H9 (cell line): ENCODE results near the gene WNT8B. TPM values are rescaled to one million over a fixed set of nuclear protein-coding genes. Genes with fewer than 3 reads are reported as not detected.

Source experiments
- DNase-seq: peaks from one replicate; pipeline ENCODE4 v3.0.0-alpha.2; 2017
- H2AFZ ChIP-seq: one replicate; pipeline ENCODE4 v1.6.1; 2013; ENCODE audit warnings: mild to moderate bottlenecking, low read length, control low read depth, moderate library complexity
- H2AK5ac ChIP-seq: 2 replicates; pipeline ENCODE4 v1.6.1; 2013; ENCODE audit warnings: low read length, control low read depth, mixed read lengths; ENCODE audit not compliant: insufficient read length
- H2BK120ac ChIP-seq: one replicate; pipeline ENCODE4 v1.6.1; 2013; ENCODE audit warnings: low read depth, mild to moderate bottlenecking, low read length, control low read depth, inconsistent platforms; ENCODE audit not compliant: poor library complexity, severe bottlenecking
- H2BK12ac ChIP-seq: 2 replicates; pipeline ENCODE4 v1.6.1; 2013; ENCODE audit warnings: low read length, control low read depth, mixed read lengths, low read depth; ENCODE audit not compliant: insufficient read length
- H2BK15ac ChIP-seq: 2 replicates; pipeline ENCODE4 v1.6.1; 2013; ENCODE audit warnings: low read depth, low read length, control low read depth
- H2BK20ac ChIP-seq: one replicate; pipeline ENCODE4 v1.6.1; 2013; ENCODE audit warnings: low read depth, mild to moderate bottlenecking, low read length, control low read depth, inconsistent platforms; ENCODE audit not compliant: poor library complexity, severe bottlenecking
- H2BK5ac ChIP-seq: 2 replicates; pipeline ENCODE4 v1.6.1; 2013; ENCODE audit warnings: low read length, control low read depth, mixed read lengths; ENCODE audit not compliant: insufficient read length
- H3K14ac ChIP-seq: 2 replicates; pipeline ENCODE4 v1.6.1; 2013; ENCODE audit warnings: low read length, control low read depth; ENCODE audit not compliant: insufficient read depth
- H3K18ac ChIP-seq: 2 replicates; pipeline ENCODE4 v1.6.1; 2013; ENCODE audit warnings: low read depth, mild to moderate bottlenecking, mixed read lengths, low read length, control low read depth; ENCODE audit not compliant: insufficient read length
- H3K23ac ChIP-seq: 2 replicates; pipeline ENCODE4 v1.6.1; 2013; ENCODE audit warnings: low read length, control low read depth, mixed read lengths, low read depth; ENCODE audit not compliant: insufficient read length
- H3K23me2 ChIP-seq: 2 replicates; pipeline ENCODE4 v1.6.1; 2013; ENCODE audit warnings: low read depth, mild to moderate bottlenecking, mixed read lengths, low read length, control low read depth; ENCODE audit not compliant: insufficient read length, poor library complexity, severe bottlenecking
- H3K27ac ChIP-seq: 2 replicates; pipeline ENCODE4 v1.5.1; 2013; ENCODE audit warnings: low read length, control low read depth, mixed read lengths, low read depth; ENCODE audit not compliant: insufficient read length
- H3K27me3 ChIP-seq: 2 replicates; pipeline ENCODE4 v1.6.1; 2013; ENCODE audit warnings: low read length, control low read depth, inconsistent platforms; ENCODE audit not compliant: insufficient read depth
- H3K4ac ChIP-seq: 2 replicates; pipeline ENCODE4 v1.6.1; 2013; ENCODE audit warnings: low read depth, mild to moderate bottlenecking, control low read depth, inconsistent platforms, low read length, moderate library complexity
- H3K4me1 ChIP-seq: 2 replicates; pipeline ENCODE4 v1.6.1; 2013; ENCODE audit warnings: low read length, control low read depth, inconsistent platforms; ENCODE audit not compliant: insufficient read depth
- H3K4me2 ChIP-seq: 2 replicates; pipeline ENCODE4 v1.6.1; 2013; ENCODE audit warnings: low read length, control low read depth, mixed read lengths; ENCODE audit not compliant: insufficient read length, insufficient read depth
- H3K56ac ChIP-seq: 2 replicates; pipeline ENCODE4 v1.6.1; 2013; ENCODE audit warnings: low read depth, mild to moderate bottlenecking, mixed read lengths, low read length, control low read depth; ENCODE audit not compliant: insufficient read length
- H3K79me1 ChIP-seq: 2 replicates; pipeline ENCODE4 v1.6.1; 2013; ENCODE audit warnings: low read depth, mild to moderate bottlenecking, moderate library complexity, low read length, control low read depth, inconsistent platforms; ENCODE audit not compliant: insufficient read depth, poor library complexity, severe bottlenecking
- H3K79me2 ChIP-seq: 2 replicates; pipeline ENCODE4 v1.6.1; 2013; ENCODE audit warnings: low read length, control low read depth, inconsistent platforms; ENCODE audit not compliant: insufficient read depth
- H3K9ac ChIP-seq: 2 replicates; pipeline ENCODE4 v1.6.1; 2013; ENCODE audit warnings: low read length, control low read depth, mixed read lengths; ENCODE audit not compliant: insufficient read length; ENCODE audit errors: extremely low read depth
- H3K9me3 ChIP-seq: one replicate; pipeline ENCODE4 v1.6.1; 2013; ENCODE audit warnings: low read depth, low read length, inconsistent platforms; ENCODE audit not compliant: control insufficient read depth
- H3T11ph ChIP-seq: one replicate; pipeline ENCODE4 v1.6.1; 2013; ENCODE audit warnings: mild to moderate bottlenecking, low read length, control low read depth, inconsistent platforms
- H4K20me1 ChIP-seq: one replicate; pipeline ENCODE4 v1.6.1; 2013; ENCODE audit not compliant: control insufficient read depth, insufficient read length, insufficient read depth
- H4K5ac ChIP-seq: 2 replicates; pipeline ENCODE4 v1.6.1; 2013; ENCODE audit warnings: low read depth, mild to moderate bottlenecking, mixed read lengths, low read length, control low read depth; ENCODE audit not compliant: insufficient read length
- H4K8ac ChIP-seq: replicated peaks from 2 replicates; pipeline ENCODE4 v1.6.1; 2013; ENCODE audit warnings: low read length, control low read depth, mixed read lengths, low read depth; ENCODE audit not compliant: insufficient read length
- H4K91ac ChIP-seq: 2 replicates; pipeline ENCODE4 v1.6.1; 2013; ENCODE audit warnings: low read depth, mild to moderate bottlenecking, moderate library complexity, mixed read lengths, low read length, control low read depth; ENCODE audit not compliant: insufficient read length
- H3K27ac Mint-ChIP-seq, 3 experiments: 2 replicates in 2 of 3; 3 replicates in 1 of 3; pipeline ENCODE4 v1.8.0; 2020 to 2021; ENCODE audit warnings: mixed read lengths in 3 of 3, mild to moderate bottlenecking in 1 of 3, moderate library complexity in 1 of 3
- H3K27me3 Mint-ChIP-seq: 2 replicates; pipeline ENCODE4 v1.8.0; 2021; ENCODE audit warnings: low read depth, mild to moderate bottlenecking, moderate library complexity, mixed read lengths
- H3K36me3 Mint-ChIP-seq, 3 experiments: 2 replicates in 2 of 3; 3 replicates in 1 of 3; pipeline ENCODE4 v1.8.0; 2020 to 2021; ENCODE audit warnings: low read depth in 3 of 3, mixed read lengths in 3 of 3; ENCODE audit not compliant: insufficient read depth in 1 of 3
- H3K4me1 Mint-ChIP-seq, 2 experiments: 2 replicates each; pipeline ENCODE4 v1.8.0; 2020; ENCODE audit warnings: mixed read lengths in 2 of 2
- H3K4me3 Mint-ChIP-seq, 2 experiments: 2 replicates in 1 of 2; 3 replicates in 1 of 2; pipeline ENCODE4 v1.8.0; 2020 to 2021; ENCODE audit warnings: mild to moderate bottlenecking in 2 of 2, mixed read lengths in 2 of 2, moderate library complexity in 1 of 2
- H3K9me3 Mint-ChIP-seq, 2 experiments: 2 replicates in 1 of 2; 3 replicates in 1 of 2; pipeline ENCODE4 v1.8.0; 2020; ENCODE audit warnings: mild to moderate bottlenecking in 2 of 2, mixed read lengths in 2 of 2, moderate library complexity in 1 of 2
- WGBS: extraction: QIAGEN DNeasy Blood & Tissue Kit; methylation state at CpG from one replicate; pipeline ENCODE4 v1.1.7; 2013; ENCODE audit warnings: missing lambda C conversion rate, low lambda C conversion rate, mixed read lengths; ENCODE audit not compliant: insufficient read length; ENCODE audit errors: extremely low coverage; 5-methylcytosine and 5-hydroxymethylcytosine counted together
- total RNA-seq: library from RNA; stranded (reverse); gene quantifications from 2 replicates; pipeline ENCODE4 v1.2.1, GENCODE V29; 2021
- TF ChIP-seq, protein P1 (sequence below): fragments of 200-600 bp; sonication (generic); conservative IDR thresholded peaks from 3 replicates; pipeline ENCODE4 v1.8.0; 2021; ENCODE audit warnings: antibody characterized with exemption, mild to moderate bottlenecking

The WNT8B gene
- total RNA-seq, 1 experiment from 2014 or later, result not detected

- H3K4me2 ChIP-seq, result no peak overlapping the region
- H3K79me1 ChIP-seq, result no peaks in the 10 kb centered on the region
- no peak overlapping the region for H4K8ac ChIP-seq
- H3K23ac ChIP-seq, result no peak overlapping the region
- no peak overlapping the region for H2BK20ac ChIP-seq
- TF ChIP-seq, protein P1, sequence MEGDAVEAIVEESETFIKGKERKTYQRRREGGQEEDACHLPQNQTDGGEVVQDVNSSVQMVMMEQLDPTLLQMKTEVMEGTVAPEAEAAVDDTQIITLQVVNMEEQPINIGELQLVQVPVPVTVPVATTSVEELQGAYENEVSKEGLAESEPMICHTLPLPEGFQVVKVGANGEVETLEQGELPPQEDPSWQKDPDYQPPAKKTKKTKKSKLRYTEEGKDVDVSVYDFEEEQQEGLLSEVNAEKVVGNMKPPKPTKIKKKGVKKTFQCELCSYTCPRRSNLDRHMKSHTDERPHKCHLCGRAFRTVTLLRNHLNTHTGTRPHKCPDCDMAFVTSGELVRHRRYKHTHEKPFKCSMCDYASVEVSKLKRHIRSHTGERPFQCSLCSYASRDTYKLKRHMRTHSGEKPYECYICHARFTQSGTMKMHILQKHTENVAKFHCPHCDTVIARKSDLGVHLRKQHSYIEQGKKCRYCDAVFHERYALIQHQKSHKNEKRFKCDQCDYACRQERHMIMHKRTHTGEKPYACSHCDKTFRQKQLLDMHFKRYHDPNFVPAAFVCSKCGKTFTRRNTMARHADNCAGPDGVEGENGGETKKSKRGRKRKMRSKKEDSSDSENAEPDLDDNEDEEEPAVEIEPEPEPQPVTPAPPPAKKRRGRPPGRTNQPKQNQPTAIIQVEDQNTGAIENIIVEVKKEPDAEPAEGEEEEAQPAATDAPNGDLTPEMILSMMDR, result no peak
- H3K56ac ChIP-seq, result no peak overlapping the region
- H3K4me1 ChIP-seq, result no peaks in the 10 kb centered on the region
- no peaks in the 10 kb centered on the region for H3K9me3 ChIP-seq
- H3K18ac ChIP-seq, result no peak overlapping the region
- no peak overlapping the region for H2BK120ac ChIP-seq
- no peak overlapping the region for H3K4me3 Mint-ChIP-seq
- no peaks in the 10 kb centered on the region for H3K4me1 Mint-ChIP-seq
- H3K4ac ChIP-seq, result no peak overlapping the region
- no peak overlapping the region for H3K14ac ChIP-seq
- no peak overlapping the region for H3T11ph ChIP-seq
- H2BK12ac ChIP-seq, result no peak overlapping the region
- no peaks in the 10 kb centered on the region for H3K79me2 ChIP-seq
- WGBS, result no CpG with 5 or more reads among the region's 2 CpGs
- no peak overlapping the region for H4K5ac ChIP-seq
- no peaks in the 10 kb centered on the region for H3K36me3 Mint-ChIP-seq
- no peaks in the 10 kb centered on the region; the same call in 1 of the 2 replicates for H3K27me3 Mint-ChIP-seq
- DNase-seq, result no peak
- no peak overlapping the region for H3K27ac ChIP-seq
- no peak overlapping the region for H2AK5ac ChIP-seq
- no peak overlapping the region for H3K27ac Mint-ChIP-seq
- H4K20me1 ChIP-seq, result no peaks in the 10 kb centered on the region
- H3K27me3 ChIP-seq, result no peaks in the 10 kb centered on the region
- H2BK15ac ChIP-seq, result no peak overlapping the region
- no peaks in the 10 kb centered on the region for H3K23me2 ChIP-seq
- H4K91ac ChIP-seq, result no peak overlapping the region
- no peak overlapping the region for H3K9ac ChIP-seq
- H2AFZ ChIP-seq, result no peak overlapping the region
- no peaks in the 10 kb centered on the region for H3K9me3 Mint-ChIP-seq
- no peak overlapping the region for H2BK5ac ChIP-seq
Observed at GRCh38 chr10:100427374-100427773, 35.4 kb upstream of the WNT8B start.
